ENCODE data around the gene MFSD12.
"Not testable (repeated sequence)": the region's sequence is repeated elsewhere in the genome, so short reads cannot be mapped to it uniquely, and the experiment has no call there.

MFSD12 gene

DNA sequence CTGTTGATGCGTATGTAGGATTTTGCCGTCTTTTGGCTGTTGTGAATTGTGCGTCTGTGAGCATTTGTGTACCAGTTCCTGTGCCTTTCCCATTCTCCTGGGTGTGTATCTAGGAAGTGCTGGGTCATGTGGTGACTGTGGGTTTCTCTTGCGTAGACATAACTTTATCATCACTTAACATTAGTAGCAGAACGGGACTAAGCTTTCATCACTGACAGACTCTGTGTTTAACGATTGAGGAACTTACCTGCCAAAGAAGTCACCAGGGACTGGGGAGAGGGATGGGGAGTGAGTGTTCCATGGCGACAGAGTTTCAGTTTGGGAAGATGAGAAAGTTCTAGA lies 36.3 kb downstream of the MFSD12 start:
- no peak for FAIRE-seq

GRCh38 chr19:3520166-3521103 lies 37.0 kb downstream of the MFSD12 start:
- FAIRE-seq = no peak

DNA sequence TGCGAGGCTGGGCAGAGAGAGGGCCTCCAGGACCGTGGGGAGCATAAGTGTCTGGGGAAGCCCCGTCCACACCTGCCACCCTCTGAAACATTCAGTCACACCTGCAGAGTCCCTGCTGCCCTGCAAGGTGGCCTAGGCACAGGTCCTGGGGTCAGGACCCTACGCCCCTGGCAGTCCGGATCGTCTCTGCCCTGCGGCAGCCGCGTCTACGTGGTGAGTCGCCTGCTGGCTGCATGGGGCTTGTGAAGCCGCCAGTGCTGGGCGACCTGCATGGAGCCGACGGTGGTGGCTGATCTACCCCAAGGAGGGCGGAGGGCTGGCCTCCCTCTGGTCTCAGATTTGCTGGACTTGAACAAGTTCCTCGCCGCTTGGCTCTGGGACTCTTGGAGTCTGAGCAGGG lies 38.3 kb downstream of the MFSD12 start:
- FAIRE-seq = no peak

GRCh38 chr19:3518659-3519058 lies 38.7 kb downstream of the MFSD12 start:
- FAIRE-seq = no peak

GRCh38 chr19:3518255-3518654 lies 39.1 kb downstream of the MFSD12 start:
- FAIRE-seq = no peak

- FAIRE-seq = no peak
Measured at GRCh38 chr19:3517638-3518037, 39.7 kb downstream of the MFSD12 start.

DNA sequence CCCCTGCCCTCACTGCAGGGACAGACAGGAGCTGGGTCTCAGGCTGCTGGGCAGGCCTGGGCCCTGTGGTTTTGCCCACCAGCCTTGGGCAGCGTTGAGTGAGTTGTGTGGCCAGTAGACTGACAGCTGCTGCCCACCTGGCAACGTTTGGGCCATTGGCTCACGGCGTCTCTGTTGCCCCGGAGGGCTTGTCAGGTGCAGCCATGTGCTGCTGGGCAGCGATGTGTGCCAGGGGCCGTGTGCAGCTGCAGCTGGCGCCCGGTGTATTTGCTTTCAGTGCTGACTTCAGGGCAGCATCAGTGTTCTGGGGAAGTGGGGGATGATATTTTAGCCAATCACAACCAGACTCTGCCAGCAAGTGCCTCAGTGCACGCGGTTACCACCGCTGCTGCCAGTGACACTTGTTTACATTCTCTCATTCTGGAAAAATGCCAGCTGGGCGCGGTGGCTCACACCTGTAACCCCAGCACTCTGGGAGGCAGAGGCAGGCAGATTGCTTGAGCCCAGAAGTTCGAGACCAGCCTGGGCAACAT lies 40.6 kb downstream of the MFSD12 start:
- no peak for FAIRE-seq

- FAIRE-seq = no peak
Measured at GRCh38 chr19:3515891-3516422, 41.4 kb downstream of the MFSD12 start.

GRCh38 chr19:3514930-3515329 lies 42.5 kb downstream of the MFSD12 start:
- no peak for FAIRE-seq

- FAIRE-seq = no peak
Measured at GRCh38 chr19:3513229-3514140, 43.9 kb downstream of the MFSD12 start.

- no peak for FAIRE-seq
Measured at GRCh38 chr19:3512562-3513228, 44.7 kb downstream of the MFSD12 start.

- FAIRE-seq = no peak
Measured at GRCh38 chr19:3511506-3512251, 45.7 kb downstream of the MFSD12 start.

- FAIRE-seq = no peak
Measured at GRCh38 chr19:3510727-3511126, 46.7 kb downstream of the MFSD12 start.

DNA sequence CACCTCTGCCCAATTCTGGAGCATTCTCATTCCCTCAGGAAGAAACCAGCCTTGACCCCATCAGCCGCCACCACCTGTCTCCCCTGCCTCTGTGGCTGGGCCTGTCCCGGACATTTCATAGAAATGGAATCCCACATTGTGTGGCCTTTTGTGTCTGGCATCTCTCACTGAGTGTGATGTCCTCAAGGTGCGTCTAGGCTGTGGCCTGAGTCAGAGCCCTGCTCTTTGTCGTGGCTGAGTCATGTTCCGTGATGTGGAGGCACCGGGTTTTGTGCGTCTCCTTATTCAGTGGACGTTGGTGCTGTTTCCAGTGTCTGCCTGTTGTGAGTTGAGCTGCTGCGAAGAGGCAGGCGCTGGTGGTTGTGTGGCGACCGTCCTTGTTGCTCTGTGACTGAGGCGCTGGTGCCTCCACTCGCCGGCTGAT lies 47.8 kb downstream of the MFSD12 start:
- no peak for FAIRE-seq

DNA sequence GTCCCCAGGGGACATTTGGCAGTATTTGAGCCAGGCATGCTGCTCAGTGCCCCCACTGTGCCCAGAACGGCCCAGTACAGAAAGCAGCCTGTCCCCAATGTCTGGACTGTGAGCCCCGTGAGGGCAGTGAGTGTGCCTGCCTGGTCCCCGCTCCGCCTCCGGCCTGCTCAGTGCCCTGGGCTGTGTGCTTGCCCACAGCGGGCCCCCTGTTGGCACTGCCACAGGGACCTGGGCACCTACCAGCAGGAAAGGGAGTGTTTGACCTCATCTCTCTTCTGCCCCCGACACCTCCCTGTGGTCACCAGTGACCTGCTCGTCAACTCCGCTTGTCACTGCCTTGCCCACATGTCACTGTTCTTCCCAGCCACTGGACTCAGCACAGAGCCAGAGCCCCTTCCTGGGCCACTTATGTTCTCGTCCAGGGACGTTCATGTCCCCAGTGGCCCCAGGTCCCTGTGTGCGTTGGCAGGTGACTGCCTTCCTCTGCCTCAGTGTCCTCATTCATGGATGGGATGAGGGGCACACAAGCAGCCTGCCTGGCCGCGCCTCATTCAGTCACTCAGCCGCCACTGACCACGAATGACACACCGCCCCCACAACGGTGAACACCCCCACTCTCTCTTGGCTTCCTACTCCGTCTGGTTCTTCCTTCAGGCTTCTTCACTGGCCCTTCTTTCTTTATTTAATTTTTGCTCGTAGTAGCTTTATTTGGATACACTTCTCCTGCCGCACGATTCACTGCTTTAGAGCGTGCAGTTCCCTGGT lies 48.4 kb downstream of the MFSD12 start:
- no peak for FAIRE-seq

- not testable (repeated sequence) for FAIRE-seq
Measured at GRCh38 chr19:3508121-3508661, 49.2 kb downstream of the MFSD12 start.

- no peak for FAIRE-seq
Measured at GRCh38 chr19:3507371-3508120, 49.8 kb downstream of the MFSD12 start.

- FAIRE-seq = no peak
Measured at GRCh38 chr19:3506384-3507340, 50.7 kb downstream of the MFSD12 start.

All from islet of Langerhans (tissue), 1 donor.